HEK293T (cell line): ENCODE results near the gene SORCS3.

ENCODE experiments used
- ARNT ChIP-seq: fragments of 450-650 bp; IDR thresholded peaks from 2 replicates; pipeline ENCODE4 v1.6.1; 2017; ENCODE audit warnings: mild to moderate bottlenecking
- BHLHE40 ChIP-seq: fragments of 450-650 bp; IDR thresholded peaks from 2 replicates; pipeline ENCODE4 v1.6.1; 2016; ENCODE audit warnings: mild to moderate bottlenecking, moderate library complexity, borderline replicate concordance
- FOXM1 ChIP-seq: fragments of 450-650 bp; IDR thresholded peaks from 2 replicates; pipeline ENCODE4 v1.6.1; 2017; ENCODE audit warnings: mild to moderate bottlenecking, borderline replicate concordance
- SP1 ChIP-seq: fragments of 450-650 bp; IDR thresholded peaks from 2 replicates; pipeline ENCODE4 v1.6.1; 2017
- SUZ12 ChIP-seq: fragments of 450-650 bp; IDR thresholded peaks from 2 replicates; pipeline ENCODE4 v1.6.1; 2016; ENCODE audit warnings: mild to moderate bottlenecking

GRCh38 chr10:104643303-104643663, 2.2 kb downstream of the SORCS3 start:
- TF ChIP-seq FOXM1, result no peak
- TF ChIP-seq ARNT, result no peak
- TF ChIP-seq SP1, result no peak
- TF ChIP-seq SUZ12, result no peak
- no peak for TF ChIP-seq BHLHE40
